Ovary (tissue), 9 donors: ENCODE measurements around the gene HIBADH. TPM values are rescaled to one million over a fixed set of nuclear protein-coding genes. Genes with fewer than 3 reads are reported as not detected.

Experiments used
- DNase-seq, 5 donors: peaks; one replicate each; pipeline ENCODE4 v3.0.0-alpha.2; 2019 to 2020
- H3K27ac ChIP-seq, 2 donors: fragments of 200-600 bp; one replicate each; pipeline versions ENCODE4 v1.5.1 to v1.8.0; 2019 to 2022
- H3K27me3 ChIP-seq: fragments of 200-600 bp; one replicate; pipeline ENCODE4 v1.8.0; 2022
- H3K36me3 ChIP-seq: fragments of 200-600 bp; sonication (generic); one replicate; pipeline ENCODE4 v1.5.1; 2019
- H3K4me1 ChIP-seq: one replicate; pipeline ENCODE4 v1.8.1; 2013; ENCODE audit warnings: mild to moderate bottlenecking, moderate library complexity; ENCODE audit not compliant: insufficient read depth
- H3K4me3 ChIP-seq: fragments of 200-600 bp; sonication (generic); one replicate; pipeline ENCODE4 v1.5.1; 2017
- H3K9me3 ChIP-seq, 2 donors: fragments of 200-600 bp in 1 of 2; sonication (generic) in 1 of 2; one replicate each; pipeline versions ENCODE4 v1.5.1 to v1.8.1; 2013 to 2019; ENCODE audit warnings: mild to moderate bottlenecking in 1 of 2, moderate library complexity in 1 of 2
- CTCF ChIP-seq, 3 donors: fragments of 450-650 bp in 2 of 3; fragments of 200-600 bp in 1 of 3; IDR thresholded peaks; one replicate each; pipeline versions ENCODE4 v1.5.1 to v1.8.0; 2016 to 2022; ENCODE audit warnings: antibody characterized with exemption in 3 of 3, mild to moderate bottlenecking in 1 of 3
- EP300 ChIP-seq: sonication (generic); formaldehyde crosslinking; IDR thresholded peaks from one replicate; pipeline ENCODE4 v1.6.1; 2017; ENCODE audit warnings: antibody characterized with exemption
- POLR2A ChIP-seq: fragments of 450-650 bp; IDR thresholded peaks from one replicate; pipeline ENCODE4 v1.6.1; 2017; ENCODE audit warnings: antibody characterized with exemption, mild to moderate bottlenecking, moderate library complexity
- WGBS, 3 donors: extraction: QIAGEN DNeasy Blood & Tissue Kit in 1 of 3; methylation state at CpG; one replicate each; pipeline versions ENCODE4 v1.1.5 to v1.1.7; 2013 to 2017; 5-methylcytosine and 5-hydroxymethylcytosine counted together
- intact Hi-C, 4 donors: fragments of 100-400 bp; cut with DNase I; formaldehyde crosslinking; loops; one replicate each; pipeline versions ENCODE4 v1.11.0 to v1.15.1; 2022 to 2023
- polyA plus RNA-seq, 2 donors: library from polyadenylated mRNA; stranded (reverse); fragments of 200-250 nt in 1 of 2; fragments of 350-450 nt in 1 of 2; fragmentation: Illumina TruSeq in 1 of 2; extraction: RNeasy Lipid Tissue Mini Kit (QIAGEN cat#74804) in 1 of 2; gene quantifications; one replicate each; pipeline ENCODE4 v1.2.3, GENCODE V29; 2013 to 2014
- total RNA-seq, 7 donors: library from RNA; depleted of rRNA in 2 of 7; stranded (reverse); fragments of >200 nt in 2 of 7; fragmentation: NEBNext Ultra II Directional in 3 of 7; extraction: Animal tissue kit (Norgen Biotek cat#: 25700) in 3 of 7; gene quantifications; one replicate each; pipeline versions ENCODE4 v1.1.0 to v1.2.4, GENCODE V29; 2016 to 2023
- donor health status: DM: no; HTN: no; CAD: no; lungs with moderate emphysema.
- donor health status: DM: no; HTN: no; CAD: no.
- donor health status: Bipolar disorder and iron deficiency.
- donor health status: DM: yes; HTN: yes; CAD: no.
- donor health status: DM: no; HTN: no; CAD: no.
- donor health status: DM: yes; HTN: yes; CAD: no.

Gene HIBADH
- total and polyA plus RNA-seq, 9 donors = 24.4 to 76.0 (median 36.9) TPM

GRCh38 chr7:27608776-27609495 lies 53.7 kb downstream of the HIBADH start:
- TF ChIP-seq CTCF (IDR thresholded peaks at IDR 0.05) (no peak), POLR2A (no peak), EP300 (no peak)
- no peaks in the 10 kb centered on the region for H3K36me3 ChIP-seq
- intact Hi-C loops = no loop called here
- DNase-seq = no peak
- H3K27me3 ChIP-seq = no peaks in the 10 kb centered on the region
- WGBS, 3 donors = 64 to 78% (median 65%) methylated on average over 1 of the region's 1 CpG
- no peak overlapping the region for H3K27ac ChIP-seq
- no peak overlapping the region for H3K4me3 ChIP-seq
- no peaks in the 10 kb centered on the region for H3K4me1 ChIP-seq
- H3K9me3 ChIP-seq = no peaks in the 10 kb centered on the region

GRCh38 chr7:27607210-27607606 lies 55.5 kb downstream of the HIBADH start:
- Histone ChIP-seq H3K27me3 (no peaks in the 10 kb centered on the region), H3K27ac (no peak overlapping the region), H3K4me3 (no peak overlapping the region), H3K4me1 (no peaks in the 10 kb centered on the region), H3K9me3 (no peaks in the 10 kb centered on the region), H3K36me3 (no peaks in the 10 kb centered on the region)
- DNase-seq = no peak
- intact Hi-C loops = no loop called here
- TF ChIP-seq EP300 (no peak), CTCF (IDR thresholded peaks at IDR 0.05) (no peak), POLR2A (no peak)
- WGBS, 3 donors = 90 to 95% (median 90%) methylated on average over 11 of the region's 11 CpGs

DNA sequence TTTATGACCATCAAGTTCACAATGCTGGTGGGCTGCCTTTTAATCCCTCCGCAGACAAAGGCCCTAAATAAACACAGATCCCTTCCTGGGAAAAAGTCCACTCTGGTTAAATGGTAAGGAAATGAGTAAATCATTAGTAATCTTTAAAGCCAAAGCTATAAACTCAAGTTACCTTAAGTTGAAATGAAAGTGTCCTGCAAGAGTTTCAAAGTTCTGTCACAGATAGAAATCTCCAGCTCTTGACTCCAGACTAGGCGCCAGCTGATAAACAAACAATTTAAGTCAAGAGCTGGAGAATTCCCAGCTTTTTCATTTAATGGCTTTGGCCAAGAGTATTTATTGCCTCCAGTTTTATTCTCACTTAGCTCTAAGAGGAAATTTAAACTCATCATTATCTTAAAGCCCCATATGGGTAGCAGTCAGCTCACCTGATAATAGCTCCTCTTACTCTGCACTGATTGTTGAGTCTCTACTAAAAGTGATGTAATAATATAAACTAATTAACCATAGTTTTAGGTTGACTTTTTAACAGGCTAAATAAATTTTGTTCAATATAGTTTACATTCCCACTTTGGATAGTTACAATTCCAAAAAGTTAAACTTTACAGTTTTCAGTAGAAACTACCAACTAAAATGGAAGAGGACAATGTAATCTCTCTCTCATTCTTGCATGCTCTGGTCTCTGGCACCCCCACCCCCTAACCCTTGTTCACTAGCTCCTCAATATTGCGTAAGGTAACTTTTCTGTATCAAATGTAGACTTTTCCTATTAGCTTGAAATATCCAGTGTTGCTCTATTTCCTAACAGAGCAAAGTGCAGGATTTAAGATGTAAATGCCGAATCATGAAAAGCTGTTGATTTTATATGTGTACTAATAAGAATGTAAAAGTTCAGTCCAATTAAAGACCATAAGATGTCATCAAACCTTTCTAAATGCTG lies 56.1 kb downstream of the HIBADH start:
- WGBS, 3 donors = 78 to 90% (median 86%) methylated on average over 4 of the region's 4 CpGs
- H3K4me3 ChIP-seq = no peak overlapping the region
- intact Hi-C loops = no loop called here

More for the DNA sequence above, 56.1 kb downstream of the HIBADH start:
- no peak overlapping the region for H3K27ac ChIP-seq
- no peaks in the 10 kb centered on the region for H3K36me3 ChIP-seq
- H3K9me3 ChIP-seq = no peaks in the 10 kb centered on the region
- DNase-seq = no peak
- no peaks in the 10 kb centered on the region for H3K4me1 ChIP-seq
- no peak for TF ChIP-seq EP300
- TF ChIP-seq CTCF (IDR thresholded peaks at IDR 0.05) = no peak
- TF ChIP-seq POLR2A = no peak
- H3K27me3 ChIP-seq = no peaks in the 10 kb centered on the region
